RWPE2 (cell line): ENCODE results near the gene PARVB.

Source experiments
- ATAC-seq: fragments of 200-7000 bp; cut with Tn5 transposase; 3 replicates; pipeline ENCODE4 v1.9.1; 2021; ENCODE audit warnings: low read depth
- DNase-seq: peaks from one replicate; pipeline ENCODE4 v3.0.0-alpha.2; 2020; ENCODE audit warnings: low spot score
- H3K27ac ChIP-seq: fragments of 450-650 bp; 2 replicates; pipeline ENCODE4 v1.5.1; 2017; ENCODE audit warnings: mild to moderate bottlenecking; ENCODE audit not compliant: poor library complexity, severe bottlenecking
- H3K27me3 ChIP-seq: fragments of 250-450 bp; sonication (Bioruptor Pico); 2 replicates; pipeline ENCODE4 v1.5.1; 2021; ENCODE audit warnings: mild to moderate bottlenecking, moderate library complexity; ENCODE audit not compliant: insufficient read depth, poor library complexity, severe bottlenecking
- H3K36me3 ChIP-seq: fragments of 250-450 bp; sonication (Bioruptor Pico); 2 replicates; pipeline ENCODE4 v1.5.1; 2020; ENCODE audit warnings: low read depth, mild to moderate bottlenecking, moderate library complexity
- H3K4me1 ChIP-seq: fragments of 250-450 bp; sonication (Bioruptor Pico); 2 replicates; pipeline ENCODE4 v1.5.1; 2021; ENCODE audit warnings: mild to moderate bottlenecking, moderate library complexity; ENCODE audit not compliant: insufficient read depth, poor library complexity, severe bottlenecking
- H3K4me3 ChIP-seq: fragments of 250-450 bp; sonication (Bioruptor Pico); 2 replicates; pipeline ENCODE4 v1.5.1; 2021; ENCODE audit warnings: mild to moderate bottlenecking, moderate library complexity; ENCODE audit not compliant: severe bottlenecking
- H3K9me3 ChIP-seq: fragments of 250-450 bp; sonication (Bioruptor Pico); 2 replicates; pipeline ENCODE4 v1.5.1; 2021; ENCODE audit warnings: mild to moderate bottlenecking, moderate library complexity; ENCODE audit not compliant: severe bottlenecking
- TF ChIP-seq, protein P1 (sequence below): fragments of 450-650 bp; IDR thresholded peaks from one replicate; pipeline ENCODE4 v1.5.1; 2017; ENCODE audit warnings: mild to moderate bottlenecking, moderate library complexity; ENCODE audit not compliant: poor library complexity, severe bottlenecking

PARVB gene

DNA sequence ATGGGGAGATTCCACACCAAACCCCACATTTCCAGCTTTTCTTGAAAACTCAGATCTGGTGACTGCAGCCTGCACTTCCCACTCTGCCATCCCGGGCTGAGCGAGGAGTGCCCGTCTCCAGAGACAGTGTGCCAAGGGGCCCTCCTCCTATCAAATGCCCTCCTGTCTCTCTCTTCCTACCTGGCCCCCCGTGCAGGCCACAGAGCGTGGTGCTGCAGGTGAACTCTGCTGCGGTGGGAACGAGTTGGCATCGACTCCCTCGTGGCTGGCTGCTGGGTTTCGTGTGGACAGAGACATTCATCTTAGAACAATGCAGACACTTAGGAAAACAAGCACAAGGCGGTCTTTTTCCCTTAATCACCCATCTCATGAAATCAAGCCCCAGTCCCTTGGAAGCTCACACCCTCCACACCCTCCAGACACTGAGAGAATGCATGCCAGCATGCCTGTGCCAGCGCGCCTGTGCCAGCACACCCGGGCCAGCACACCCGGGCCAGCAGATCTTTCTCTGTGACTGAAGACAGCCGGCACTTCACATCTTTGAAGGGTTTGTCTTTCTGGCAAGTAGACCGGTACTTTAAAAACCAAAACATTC lies 65.0 kb downstream of the PARVB start:
- peak overlapping the region; percentile 46 for H3K27ac ChIP-seq
- TF ChIP-seq, protein P1, sequence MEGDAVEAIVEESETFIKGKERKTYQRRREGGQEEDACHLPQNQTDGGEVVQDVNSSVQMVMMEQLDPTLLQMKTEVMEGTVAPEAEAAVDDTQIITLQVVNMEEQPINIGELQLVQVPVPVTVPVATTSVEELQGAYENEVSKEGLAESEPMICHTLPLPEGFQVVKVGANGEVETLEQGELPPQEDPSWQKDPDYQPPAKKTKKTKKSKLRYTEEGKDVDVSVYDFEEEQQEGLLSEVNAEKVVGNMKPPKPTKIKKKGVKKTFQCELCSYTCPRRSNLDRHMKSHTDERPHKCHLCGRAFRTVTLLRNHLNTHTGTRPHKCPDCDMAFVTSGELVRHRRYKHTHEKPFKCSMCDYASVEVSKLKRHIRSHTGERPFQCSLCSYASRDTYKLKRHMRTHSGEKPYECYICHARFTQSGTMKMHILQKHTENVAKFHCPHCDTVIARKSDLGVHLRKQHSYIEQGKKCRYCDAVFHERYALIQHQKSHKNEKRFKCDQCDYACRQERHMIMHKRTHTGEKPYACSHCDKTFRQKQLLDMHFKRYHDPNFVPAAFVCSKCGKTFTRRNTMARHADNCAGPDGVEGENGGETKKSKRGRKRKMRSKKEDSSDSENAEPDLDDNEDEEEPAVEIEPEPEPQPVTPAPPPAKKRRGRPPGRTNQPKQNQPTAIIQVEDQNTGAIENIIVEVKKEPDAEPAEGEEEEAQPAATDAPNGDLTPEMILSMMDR, result no peak
- ATAC-seq (peak; percentile 91), DNase-seq (no peak)
- peaks cover 9% of the 10 kb centered on the region for H3K4me1 ChIP-seq
- no peak overlapping the region for H3K4me3 ChIP-seq
- no peaks in the 10 kb centered on the region for H3K36me3 ChIP-seq
- H3K9me3 ChIP-seq, result no peaks in the 10 kb centered on the region
- H3K27me3 ChIP-seq, result no peaks in the 10 kb centered on the region

DNA sequence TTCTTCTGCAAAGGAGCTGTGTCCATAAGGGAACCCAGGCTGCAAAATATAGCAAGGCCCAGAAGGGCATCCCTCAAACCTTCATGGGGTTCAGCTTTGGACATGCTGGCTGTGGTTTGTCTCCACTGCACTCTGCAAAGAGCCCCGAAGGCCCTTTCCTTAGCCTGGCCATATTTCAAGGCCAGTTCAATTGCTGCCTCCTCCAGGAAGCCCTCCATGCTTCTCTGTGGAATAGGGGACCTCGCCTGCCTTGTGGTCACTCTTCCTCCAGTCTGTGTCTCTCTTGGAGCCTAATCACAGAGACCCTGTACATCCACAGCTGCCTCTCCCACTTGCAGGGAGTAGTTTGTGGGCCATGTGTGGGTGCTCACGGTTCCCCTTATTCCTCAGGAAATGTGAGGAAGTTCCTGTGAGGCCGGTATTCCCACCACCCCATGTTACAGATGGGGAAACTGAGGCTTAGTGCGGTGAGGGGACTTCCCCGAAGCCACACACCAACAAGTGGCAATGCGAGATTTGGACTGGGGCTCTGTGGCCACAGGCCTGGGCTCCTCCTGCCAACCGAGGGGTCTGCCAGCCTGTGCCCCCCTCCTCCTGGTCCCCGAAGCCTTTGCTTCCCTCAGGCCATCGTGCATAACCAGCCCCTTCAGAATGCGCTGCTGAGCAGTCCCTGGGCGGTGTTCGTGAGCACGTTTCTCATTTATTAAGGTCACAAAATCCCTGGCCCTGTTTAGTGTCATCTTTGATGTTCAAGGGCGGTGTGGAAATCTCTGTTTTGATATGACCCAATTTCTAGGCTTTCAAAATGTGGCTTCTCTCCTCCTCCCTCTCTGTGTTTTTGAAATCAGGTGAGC lies 65.8 kb downstream of the PARVB start:
- H3K4me3 ChIP-seq, result no peak overlapping the region
- H3K27me3 ChIP-seq, result no peaks in the 10 kb centered on the region
- H3K36me3 ChIP-seq, result no peaks in the 10 kb centered on the region
- no peaks in the 10 kb centered on the region for H3K9me3 ChIP-seq
- TF ChIP-seq, protein P1, result no peak
- DNase-seq (peak; percentile 15), ATAC-seq (no peak)
- peaks cover 9% of the 10 kb centered on the region for H3K4me1 ChIP-seq
- H3K27ac ChIP-seq, result peak overlapping the region; percentile 46

DNA sequence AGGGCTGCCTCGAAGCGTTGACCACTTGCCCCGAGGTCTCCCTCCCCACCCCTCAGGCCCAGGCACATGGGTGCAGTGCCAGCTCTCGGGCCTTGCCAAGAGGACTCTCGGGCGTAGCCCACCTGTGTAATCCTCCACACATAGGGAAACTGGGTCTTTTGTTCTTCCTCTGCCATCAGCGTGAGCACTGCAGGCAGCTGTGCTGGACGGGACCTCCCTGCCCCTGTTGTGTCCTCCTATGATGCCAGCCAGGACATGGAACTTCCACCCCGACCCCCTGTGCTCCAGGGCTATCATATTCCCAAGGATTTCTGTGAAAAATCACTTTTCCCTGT lies 66.4 kb downstream of the PARVB start:
- no peak for ATAC-seq
- no peaks in the 10 kb centered on the region for H3K36me3 ChIP-seq
- peak; percentile 29 for DNase-seq
- H3K9me3 ChIP-seq, result no peaks in the 10 kb centered on the region
- H3K4me3 ChIP-seq, result no peak overlapping the region
- H3K27ac ChIP-seq, result no peak overlapping the region
- peaks cover 9% of the 10 kb centered on the region for H3K4me1 ChIP-seq
- H3K27me3 ChIP-seq, result no peaks in the 10 kb centered on the region
- TF ChIP-seq, protein P1, result no peak

DNA sequence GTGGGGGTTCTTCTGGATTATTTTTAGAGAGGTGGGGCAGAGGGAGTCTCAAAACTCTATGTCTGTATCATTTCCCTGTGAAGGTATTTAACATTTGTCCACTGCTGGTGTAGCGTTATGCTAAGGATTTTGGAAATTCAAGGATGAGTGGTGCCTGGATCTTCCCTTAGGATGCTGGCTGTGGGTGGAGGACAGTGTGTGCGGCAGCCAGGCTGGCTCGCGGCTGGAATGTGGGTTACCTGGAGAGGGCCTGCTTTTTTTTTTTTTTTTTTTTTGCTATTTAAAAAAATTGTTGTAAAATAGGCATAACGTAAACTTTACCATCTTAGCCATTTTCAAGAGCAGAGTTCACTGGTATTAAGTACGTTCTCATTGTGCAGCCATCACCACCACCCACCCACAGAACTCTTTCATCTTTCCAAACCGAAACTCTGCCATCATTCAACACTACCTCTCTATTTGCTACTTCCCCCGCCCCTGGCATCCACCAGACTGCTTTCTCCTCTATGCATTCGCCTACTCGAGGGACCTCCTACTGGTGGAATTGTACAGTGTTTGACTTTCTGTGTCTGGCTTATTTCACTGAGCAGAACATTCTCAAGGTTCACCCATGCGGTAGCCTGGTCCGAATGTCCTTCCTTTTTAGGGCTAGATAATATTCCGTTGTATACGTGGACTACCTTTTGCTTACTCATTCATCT lies 67.1 kb downstream of the PARVB start:
- Histone ChIP-seq H3K27me3 (no peaks in the 10 kb centered on the region), H3K36me3 (no peaks in the 10 kb centered on the region), H3K9me3 (no peaks in the 10 kb centered on the region), H3K4me1 (peaks cover 9% of the 10 kb centered on the region), H3K4me3 (no peak overlapping the region), H3K27ac (no peak overlapping the region)
- ATAC-seq (no peak), DNase-seq (peak; percentile 30)
- TF ChIP-seq, protein P1, result no peak
